Gastroesophageal sphincter (tissue), 4 donors: ENCODE measurements around the gene CYP3A4. TPM values are rescaled to one million over a fixed set of nuclear protein-coding genes. Genes with fewer than 3 reads are reported as not detected.
"Not testable (repeated sequence)": the region's sequence is repeated elsewhere in the genome, so short reads cannot be mapped to it uniquely, and the experiment has no call there.

Experiments
- ATAC-seq: fragments of 150-250 bp; one replicate; pipeline ENCODE4 v1.9.1; 2016; ENCODE audit warnings: mild to moderate bottlenecking, moderate library complexity
- H3K27ac ChIP-seq, 4 donors: fragments of 200-600 bp; sonication (generic) in 3 of 4; 1 replicate in 3 of 4; 2 replicates in 1 of 4; pipeline ENCODE4 v1.5.1; 2016 to 2019
- H3K27me3 ChIP-seq: fragments of 200-600 bp; sonication (generic); one replicate; pipeline ENCODE4 v1.5.1; 2019
- H3K36me3 ChIP-seq, 2 donors: fragments of 200-600 bp; sonication (generic); one replicate each; pipeline ENCODE4 v1.5.1; 2019; ENCODE audit warnings: control low read depth in 1 of 2
- H3K4me1 ChIP-seq, 3 donors: fragments of 200-600 bp; sonication (generic); 1 replicate in 2 of 3; 2 replicates in 1 of 3; pipeline ENCODE4 v1.5.1; 2016 to 2019; ENCODE audit warnings: control low read depth in 2 of 3
- H3K4me3 ChIP-seq, 2 donors: fragments of 200-600 bp; sonication (generic); one replicate each; pipeline ENCODE4 v1.5.1; 2019; ENCODE audit warnings: mild to moderate bottlenecking in 1 of 2, moderate library complexity in 1 of 2
- H3K9me3 ChIP-seq, 3 donors: fragments of 200-600 bp; sonication (generic); one replicate each; pipeline ENCODE4 v1.5.1; 2017 to 2019; ENCODE audit warnings: control low read depth in 2 of 3
- EP300 ChIP-seq: sonication (generic); formaldehyde crosslinking; IDR thresholded peaks from one replicate; pipeline ENCODE4 v1.6.1; 2017; ENCODE audit warnings: antibody characterized with exemption, mild to moderate bottlenecking
- POLR2A ChIP-seq, 2 donors: fragments of 450-650 bp; IDR thresholded peaks; one replicate each; pipeline ENCODE4 v1.6.1; 2017; ENCODE audit warnings: antibody characterized with exemption in 2 of 2, mild to moderate bottlenecking in 2 of 2, moderate library complexity in 1 of 2
- POLR2AphosphoS5 ChIP-seq: sonication (generic); formaldehyde crosslinking; IDR thresholded peaks from one replicate; pipeline ENCODE4 v1.6.1; 2017; ENCODE audit warnings: antibody characterized with exemption
- whole genome bisulfite sequencing, 2 donors: methylation state at CpG; one replicate each; pipeline ENCODE4 v1.1.5; 2018; ENCODE audit warnings: low coverage in 1 of 2; 5-methylcytosine and 5-hydroxymethylcytosine counted together
- total RNA-seq, 4 donors: library from RNA; depleted of rRNA; stranded (reverse); fragments of >200 nt; gene quantifications; one replicate each; pipeline ENCODE4 v1.1.0, GENCODE V29; 2016
- TF ChIP-seq, protein P1 (sequence below), 4 experiments: fragments of 200-600 bp in 2 of 4; fragments of 450-650 bp in 2 of 4; sonication (generic) in 1 of 4; IDR thresholded peaks; one replicate each; pipeline ENCODE4 v1.5.1; 2017 to 2019; ENCODE audit warnings: antibody characterized with exemption in 4 of 4, mild to moderate bottlenecking in 2 of 4, moderate library complexity in 2 of 4

Gene CYP3A4
- total RNA-seq, 4 donors from 2014 or later: not detected

DNA sequence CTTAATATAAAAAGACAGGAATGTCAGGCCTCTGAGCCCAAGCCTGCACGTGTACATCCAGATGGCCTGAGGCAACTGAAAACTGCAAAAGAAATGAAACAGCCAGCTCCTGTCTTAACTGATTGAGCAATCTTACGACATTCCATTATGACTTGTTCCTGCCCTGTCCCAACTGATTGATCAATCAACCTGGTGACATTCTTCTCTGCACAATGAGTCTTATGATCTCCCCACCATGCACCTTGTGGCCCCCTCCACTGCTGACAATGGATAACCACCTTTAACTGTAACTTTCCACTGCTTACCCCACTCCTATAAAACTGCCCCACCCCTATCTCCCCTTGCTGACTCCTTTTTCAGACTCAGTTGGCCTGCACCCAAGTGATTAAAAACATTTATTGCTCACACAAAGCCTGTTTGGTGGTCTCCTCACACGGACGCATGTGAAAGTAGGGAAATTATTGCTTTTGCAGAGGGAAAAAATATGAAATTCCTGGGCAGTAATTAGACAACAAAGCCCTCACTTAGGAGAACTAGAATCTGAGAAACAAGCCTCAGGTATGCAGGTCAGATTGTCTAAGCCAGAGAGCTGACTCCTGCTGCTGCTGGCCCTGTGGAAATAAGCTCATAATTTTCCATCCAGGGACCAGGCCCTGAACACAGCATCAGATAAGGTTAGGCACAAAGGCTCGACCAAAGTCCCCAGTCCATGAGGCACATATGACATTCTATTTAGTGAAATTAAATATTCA lies 54.3 kb downstream of the CYP3A4 start:
- H3K9me3 ChIP-seq: no peaks in the 10 kb centered on the region
- no peaks in the 10 kb centered on the region for H3K27me3 ChIP-seq
- H3K27ac ChIP-seq: no peak overlapping the region
- no peaks in the 10 kb centered on the region for H3K36me3 ChIP-seq
- 52 to 58% methylated on average over 3 to 5 of the region's 5 CpGs for WGBS, 2 donors
- H3K4me3 ChIP-seq: no peak overlapping the region
- H3K4me1 ChIP-seq: no peaks in the 10 kb centered on the region
- TF ChIP-seq, protein P1, sequence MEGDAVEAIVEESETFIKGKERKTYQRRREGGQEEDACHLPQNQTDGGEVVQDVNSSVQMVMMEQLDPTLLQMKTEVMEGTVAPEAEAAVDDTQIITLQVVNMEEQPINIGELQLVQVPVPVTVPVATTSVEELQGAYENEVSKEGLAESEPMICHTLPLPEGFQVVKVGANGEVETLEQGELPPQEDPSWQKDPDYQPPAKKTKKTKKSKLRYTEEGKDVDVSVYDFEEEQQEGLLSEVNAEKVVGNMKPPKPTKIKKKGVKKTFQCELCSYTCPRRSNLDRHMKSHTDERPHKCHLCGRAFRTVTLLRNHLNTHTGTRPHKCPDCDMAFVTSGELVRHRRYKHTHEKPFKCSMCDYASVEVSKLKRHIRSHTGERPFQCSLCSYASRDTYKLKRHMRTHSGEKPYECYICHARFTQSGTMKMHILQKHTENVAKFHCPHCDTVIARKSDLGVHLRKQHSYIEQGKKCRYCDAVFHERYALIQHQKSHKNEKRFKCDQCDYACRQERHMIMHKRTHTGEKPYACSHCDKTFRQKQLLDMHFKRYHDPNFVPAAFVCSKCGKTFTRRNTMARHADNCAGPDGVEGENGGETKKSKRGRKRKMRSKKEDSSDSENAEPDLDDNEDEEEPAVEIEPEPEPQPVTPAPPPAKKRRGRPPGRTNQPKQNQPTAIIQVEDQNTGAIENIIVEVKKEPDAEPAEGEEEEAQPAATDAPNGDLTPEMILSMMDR (IDR thresholded peaks at IDR 0.05): no peak
- no peak for ATAC-seq

DNA sequence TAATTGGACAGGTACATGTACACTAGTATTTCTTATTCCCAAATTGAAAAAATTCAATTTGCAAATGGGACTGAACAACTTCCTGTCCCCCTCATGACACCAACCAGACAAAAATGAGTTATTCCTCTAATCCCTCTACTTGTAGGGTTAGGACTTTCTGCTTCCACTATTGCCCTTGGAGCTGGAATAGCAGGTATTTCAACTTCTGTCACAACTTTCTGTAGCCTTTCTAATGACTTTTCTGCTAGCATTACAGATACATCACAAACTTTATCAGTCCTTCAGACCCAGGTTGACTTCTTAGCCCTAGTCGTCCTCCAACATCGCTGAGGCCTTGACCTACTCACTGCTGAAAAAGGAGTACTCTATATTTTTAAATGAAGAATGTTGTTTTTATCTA lies 55.4 kb downstream of the CYP3A4 start:
- TF ChIP-seq, protein P1 (IDR thresholded peaks at IDR 0.05): no peak
- TF ChIP-seq EP300 (no peak), POLR2AphosphoS5 (no peak), POLR2A (IDR thresholded peaks at IDR 0.05) (no peak)
- Histone ChIP-seq H3K27ac (no peak overlapping the region), H3K4me3 (no peak overlapping the region), H3K9me3 (no peaks in the 10 kb centered on the region), H3K27me3 (no peaks in the 10 kb centered on the region), H3K4me1 (no peaks in the 10 kb centered on the region), H3K36me3 (no peaks in the 10 kb centered on the region)
- 89 to 100% methylated on average over 2 of the region's 2 CpGs for WGBS, 2 donors
- no peak for ATAC-seq

DNA sequence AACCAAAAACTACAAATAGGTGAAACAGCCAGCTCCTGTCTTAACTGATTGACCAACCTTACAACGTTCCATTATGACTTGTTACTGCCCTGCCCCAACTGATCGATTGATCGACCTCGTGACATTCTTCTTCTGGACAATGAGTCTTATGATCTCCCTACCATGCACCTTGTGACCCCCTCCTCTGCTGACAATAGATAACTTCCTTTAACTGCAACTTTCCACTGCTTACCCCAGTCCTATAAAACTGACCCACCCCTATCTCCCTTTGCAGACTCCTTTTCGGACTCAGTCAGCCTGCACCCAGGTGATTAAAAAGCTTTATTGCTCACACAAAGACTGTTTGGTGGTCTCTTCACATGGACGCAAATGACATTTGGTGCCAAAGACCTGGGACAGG lies 60.8 kb downstream of the CYP3A4 start:
- 88 to 96% methylated on average over 5 to 6 of the region's 6 CpGs for WGBS, 2 donors
- H3K4me3 ChIP-seq, H3K27me3 ChIP-seq, H3K4me1 ChIP-seq, H3K9me3 ChIP-seq, H3K27ac ChIP-seq, H3K36me3 ChIP-seq, ATAC-seq: not testable (repeated sequence)

DNA sequence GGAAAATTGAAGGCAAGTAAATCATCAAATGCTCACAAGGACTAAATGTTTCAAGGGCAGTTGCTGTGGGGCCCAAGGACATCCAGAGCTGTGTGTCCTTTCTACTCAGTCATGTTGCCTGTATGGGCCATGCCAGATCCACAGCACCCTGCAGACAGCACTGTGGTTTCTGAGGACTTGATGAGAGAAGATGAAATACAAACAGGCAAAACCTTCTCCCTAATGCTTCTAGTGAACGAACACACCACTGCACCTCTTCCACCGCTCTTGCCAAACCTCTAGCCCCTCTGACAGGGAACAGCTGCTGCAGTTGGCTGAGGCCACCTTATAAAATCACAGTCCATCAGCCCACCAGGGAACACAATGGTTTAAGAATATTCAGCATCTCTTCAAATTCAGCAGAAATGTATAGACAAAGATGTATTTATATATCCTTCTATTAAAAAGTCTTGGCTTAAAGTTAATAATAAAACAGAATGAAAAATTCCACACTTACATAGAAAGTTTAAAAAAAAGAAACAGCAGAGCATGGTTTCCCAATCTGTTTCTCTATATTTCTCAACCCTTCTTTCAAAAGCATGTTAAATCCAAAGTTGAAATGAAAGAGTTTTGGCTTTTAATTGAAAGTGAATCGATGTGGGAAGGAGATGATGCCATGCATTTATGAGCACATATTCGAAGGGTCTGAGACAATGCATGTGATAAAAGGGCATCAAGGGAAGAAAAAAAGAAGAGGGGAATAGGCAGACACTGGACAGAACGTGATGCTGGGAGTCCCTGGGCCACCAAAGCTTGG lies 63.0 kb downstream of the CYP3A4 start:
- H3K27ac ChIP-seq: no peak overlapping the region
- no peak overlapping the region for H3K4me3 ChIP-seq
- no peaks in the 10 kb centered on the region for H3K27me3 ChIP-seq
- H3K36me3 ChIP-seq: peaks cover 0 to under 1% of the 10 kb centered on the region in 2 donors
- H3K9me3 ChIP-seq: no peaks in the 10 kb centered on the region
- H3K4me1 ChIP-seq: no peaks in the 10 kb centered on the region
- WGBS, 2 donors: 22 to 35% methylated on average over 4 to 5 of the region's 5 CpGs
- no peak for ATAC-seq
- TF ChIP-seq EP300: no peak

DNA sequence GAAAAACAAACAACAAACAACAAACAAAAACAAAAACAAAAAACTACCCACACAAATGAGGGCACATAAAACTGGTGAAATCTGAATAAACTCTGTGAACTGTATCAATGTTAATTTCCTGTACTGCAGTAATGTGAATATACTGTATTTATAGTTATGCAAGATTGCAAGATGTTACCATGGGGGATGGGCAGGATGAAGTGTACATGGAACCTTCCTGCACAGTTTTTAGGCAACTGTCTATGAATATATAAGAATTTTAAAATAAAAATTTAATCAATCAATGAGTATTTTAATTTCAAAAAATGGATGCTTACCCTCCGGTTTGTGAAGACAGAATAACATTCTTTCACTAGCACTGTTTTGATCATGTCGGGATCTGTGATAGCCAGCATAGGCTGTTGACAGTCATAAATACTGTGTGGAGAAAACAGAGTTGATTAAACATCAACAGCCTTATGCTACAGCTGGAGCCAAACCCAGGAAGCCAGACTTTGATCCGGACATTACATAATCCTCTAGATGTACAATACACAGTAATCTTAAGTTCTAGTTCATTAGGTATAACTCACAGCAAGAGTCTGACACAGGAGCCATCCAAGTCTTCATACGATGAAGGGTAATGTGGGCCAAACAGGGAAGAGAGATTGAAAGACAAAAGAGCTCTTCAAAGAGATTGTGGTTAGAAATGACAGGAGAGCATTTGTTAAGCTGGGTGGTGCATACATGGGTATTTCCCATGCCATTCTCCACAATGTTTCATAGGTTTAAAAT lies 63.8 kb downstream of the CYP3A4 start:
- Histone ChIP-seq H3K4me1 (no peaks in the 10 kb centered on the region), H3K27me3 (no peaks in the 10 kb centered on the region), H3K36me3 (peaks cover 0 to 7% of the 10 kb centered on the region in 2 donors), H3K27ac (no peak overlapping the region), H3K4me3 (no peak overlapping the region), H3K9me3 (no peaks in the 10 kb centered on the region)
- no peak for ATAC-seq
- 31 to 57% methylated on average over 4 of the region's 4 CpGs for WGBS, 2 donors
- TF ChIP-seq POLR2AphosphoS5 (no peak), EP300 (no peak), POLR2A (IDR thresholded peaks at IDR 0.05) (no peak)
- TF ChIP-seq, protein P1 (IDR thresholded peaks at IDR 0.05): no peak
